ENCODE measurements around the gene SRD5A1.

GRCh38 chr5:6596388-6596787 lies 36.9 kb upstream of the SRD5A1 start:
- TF ChIP-seq POLR2A (IDR thresholded peaks at IDR 0.05; ENCODE audit: low read depth, low read length) (no peak), POLR2AphosphoS5 (IDR thresholded peaks at IDR 0.05; ENCODE audit: low read depth, low read length) (no peak), TAF1 (IDR thresholded peaks at IDR 0.05; ENCODE audit: low read depth, low read length) (no peak), SPI1 (IDR thresholded peaks at IDR 0.05; ENCODE audit: low read depth, low read length) (no peak), PAX5 (IDR thresholded peaks at IDR 0.05; ENCODE audit: insufficient read depth, low read length, severe bottlenecking) (no peak)

Data from GM12891 (cell line).